HG03097 (cell line): Measurements from ENCODE around the gene LHX8.
"Not testable (repeated sequence)": the region's sequence is repeated elsewhere in the genome, so short reads cannot be mapped to it uniquely, and the experiment has no call there.

Experiments used
- ATAC-seq: cut with Tn5 transposase; IDR thresholded peaks from one replicate; pipeline ENCODE4 v1.9.1; 2021; ENCODE audit not compliant: unreplicated experiment, low FRiP score

LHX8 gene

GRCh38 chr1:75133750-75134646 is at the start of gene LHX8:
Gene LHX8, plus strand, starts transcription at chr1:75134388. Its CDS starts 2,227 bp downstream, at chr1:75136615.
- no peak for ATAC-seq

- no peak for ATAC-seq
These were observed 48.3 kb upstream of the LHX8 start for GRCh38 chr1:75085931-75086330.

- ATAC-seq = no peak
These were observed 46.9 kb upstream of the LHX8 start for GRCh38 chr1:75087278-75087677.

- no peak for ATAC-seq
These were observed 42.0 kb upstream of the LHX8 start for GRCh38 chr1:75092141-75092540.

DNA sequence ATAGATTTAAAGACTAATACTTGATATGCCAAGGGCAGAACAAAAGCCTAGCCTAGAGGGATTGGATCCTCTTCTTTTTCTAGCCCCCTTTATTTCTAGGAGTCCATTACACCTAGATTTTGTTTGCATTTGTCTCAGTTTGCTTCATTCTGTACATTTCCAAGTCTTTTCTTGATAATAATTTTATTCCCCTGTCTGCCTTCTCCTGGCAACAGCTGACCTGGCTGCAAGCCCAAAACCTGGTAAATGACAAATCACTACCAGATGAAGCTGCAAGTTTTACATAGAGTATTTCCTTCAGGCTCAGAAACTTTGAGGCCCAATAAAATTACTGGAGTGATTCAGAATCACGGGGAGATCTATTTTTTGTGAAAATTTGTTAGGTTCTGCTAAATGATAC is 36.5 kb upstream of the LHX8 start:
- no peak for ATAC-seq

DNA sequence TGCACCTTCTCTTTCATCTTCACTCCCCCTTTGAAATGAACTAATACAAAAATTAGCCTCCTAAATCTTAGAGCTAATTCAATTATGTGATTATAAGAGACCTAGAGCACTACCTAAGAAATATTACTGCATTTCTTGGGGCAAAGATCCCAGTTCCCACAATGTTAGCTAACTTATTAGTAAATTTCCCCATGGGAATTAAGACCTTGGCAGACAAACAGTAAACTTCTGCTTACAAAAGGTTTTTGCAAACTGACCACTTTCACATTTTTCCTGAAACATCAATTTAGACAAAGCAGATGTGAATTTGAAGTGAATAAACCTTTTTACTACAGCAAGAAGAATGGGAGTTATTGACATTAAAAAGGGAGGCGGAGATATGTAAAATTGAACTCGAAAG is 34.6 kb upstream of the LHX8 start:
- no peak for ATAC-seq

DNA sequence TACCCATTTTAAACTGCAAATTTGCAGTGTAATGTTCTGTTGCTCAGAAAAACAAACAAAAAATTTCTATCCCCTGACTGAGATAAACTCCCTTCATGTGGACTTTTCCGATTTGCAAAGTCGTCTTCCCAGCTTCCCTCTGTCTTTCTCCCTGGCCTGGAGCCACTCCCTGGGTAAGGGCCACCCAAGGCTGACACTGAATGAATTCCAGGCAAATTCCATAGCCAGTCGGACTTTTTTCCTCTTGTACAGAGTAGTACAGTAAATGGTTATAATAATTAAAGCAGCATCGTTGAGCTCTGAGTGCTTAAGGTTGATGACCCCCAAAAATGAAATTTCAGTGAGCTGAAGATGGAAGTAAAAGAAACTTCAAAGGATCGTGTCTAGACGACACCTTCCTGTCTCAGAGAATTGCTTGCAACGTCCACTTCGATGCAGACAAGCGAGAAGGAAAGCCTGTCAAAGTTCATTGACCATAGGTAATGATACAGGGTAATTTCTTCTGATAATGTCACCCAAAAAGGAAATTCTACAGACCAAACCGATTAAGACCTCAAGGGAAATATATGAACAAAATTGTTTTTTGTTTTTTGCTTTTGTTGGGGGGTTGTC is 33.6 kb upstream of the LHX8 start:
- no peak for ATAC-seq

DNA sequence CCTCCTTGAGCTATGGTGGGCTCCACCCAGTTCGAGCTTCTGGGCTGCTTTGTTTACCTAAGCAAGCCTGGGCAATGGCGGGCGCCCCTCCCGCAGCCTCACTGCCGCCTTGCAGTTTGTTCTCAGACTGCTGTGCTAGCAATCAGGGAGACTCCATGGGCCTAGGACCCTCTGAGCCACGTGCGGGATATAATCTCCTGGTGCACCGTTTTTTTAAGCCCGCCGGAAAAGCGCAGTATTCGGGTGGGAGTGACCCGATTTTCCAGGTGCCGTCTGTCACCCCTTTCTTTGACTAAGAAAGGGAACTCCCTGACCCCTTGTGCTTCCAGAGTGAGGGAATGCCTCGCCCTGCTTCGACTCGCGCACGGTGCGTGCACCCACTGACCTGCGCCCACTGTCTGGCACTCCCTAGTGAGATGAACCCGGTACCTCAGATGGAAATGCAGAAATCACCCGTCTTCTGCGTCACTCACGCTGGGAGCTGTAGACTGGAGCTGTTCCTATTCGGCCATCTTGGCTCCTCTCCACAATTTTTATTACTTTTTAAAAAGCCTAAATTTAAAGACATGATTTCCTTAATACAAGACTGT is 21.7 kb upstream of the LHX8 start:
- not testable (repeated sequence) for ATAC-seq

DNA sequence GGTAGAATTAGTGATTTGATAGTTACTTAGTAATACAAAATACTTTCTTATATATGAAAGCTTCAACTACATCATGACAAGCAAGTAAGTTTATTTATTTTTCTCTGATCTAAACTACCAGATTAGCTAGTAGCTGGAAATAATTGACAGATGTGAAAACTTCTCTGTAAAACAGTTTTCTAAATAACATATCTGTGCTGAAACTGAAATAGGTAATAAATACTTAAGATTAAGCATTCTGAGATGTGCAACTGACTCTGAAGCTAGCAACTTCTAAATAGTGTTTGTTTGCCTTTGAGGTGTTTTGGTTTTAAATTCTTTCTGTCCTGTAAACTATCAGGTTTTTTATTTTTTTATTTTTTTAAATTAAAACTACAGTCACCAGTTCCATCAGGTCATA is 18.5 kb upstream of the LHX8 start:
- peak; percentile 84 for ATAC-seq

- no peak for ATAC-seq
These were observed 10.4 kb upstream of the LHX8 start for GRCh38 chr1:75123756-75124155.

GRCh38 chr1:75124510-75124909 is 9.7 kb upstream of the LHX8 start:
- no peak for ATAC-seq

GRCh38 chr1:75125161-75125726 is 8.9 kb upstream of the LHX8 start:
- no peak for ATAC-seq

DNA sequence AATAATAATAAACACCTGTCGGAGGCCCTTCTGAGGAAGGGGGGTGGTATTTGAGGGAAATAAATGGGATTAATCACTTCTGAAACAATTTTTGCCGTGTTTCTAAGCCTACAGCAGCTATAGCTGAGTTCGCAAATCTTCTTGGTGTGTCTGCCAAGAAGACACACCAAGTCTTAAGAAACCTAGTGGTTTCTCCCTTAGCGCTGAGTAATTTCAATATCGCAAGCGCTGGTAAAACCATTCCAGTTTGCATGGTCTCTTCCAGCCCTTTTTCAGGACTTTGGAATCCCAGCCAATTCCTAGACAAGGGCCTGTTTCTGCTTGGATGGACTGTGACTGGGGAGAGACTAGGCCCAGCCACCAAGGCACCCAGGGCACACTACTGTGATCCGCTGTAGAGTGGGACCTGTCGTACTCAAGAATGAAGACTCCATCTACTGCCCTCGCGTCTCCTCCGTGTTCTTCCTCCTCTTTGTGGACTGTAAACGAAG is 7.5 kb upstream of the LHX8 start:
- ATAC-seq = no peak

- ATAC-seq = no peak
These were observed 6.1 kb upstream of the LHX8 start for GRCh38 chr1:75127916-75128717.

DNA sequence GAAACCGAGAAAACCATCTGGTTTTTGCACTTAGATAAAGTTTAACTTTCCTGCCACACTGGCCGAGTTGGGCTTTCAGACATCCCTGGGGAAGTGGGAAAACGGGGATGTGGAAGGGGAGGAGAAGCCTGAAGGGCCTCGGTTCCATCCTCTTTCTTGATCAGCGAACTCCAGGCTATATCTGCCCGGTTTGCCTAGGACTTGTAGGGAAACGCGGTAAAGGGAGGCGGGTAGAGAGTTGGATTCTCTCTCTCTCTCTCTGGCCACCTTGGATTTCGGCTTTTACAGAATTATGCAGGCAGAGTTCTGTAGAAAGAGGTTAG is 4.6 kb upstream of the LHX8 start:
- ATAC-seq = no peak

DNA sequence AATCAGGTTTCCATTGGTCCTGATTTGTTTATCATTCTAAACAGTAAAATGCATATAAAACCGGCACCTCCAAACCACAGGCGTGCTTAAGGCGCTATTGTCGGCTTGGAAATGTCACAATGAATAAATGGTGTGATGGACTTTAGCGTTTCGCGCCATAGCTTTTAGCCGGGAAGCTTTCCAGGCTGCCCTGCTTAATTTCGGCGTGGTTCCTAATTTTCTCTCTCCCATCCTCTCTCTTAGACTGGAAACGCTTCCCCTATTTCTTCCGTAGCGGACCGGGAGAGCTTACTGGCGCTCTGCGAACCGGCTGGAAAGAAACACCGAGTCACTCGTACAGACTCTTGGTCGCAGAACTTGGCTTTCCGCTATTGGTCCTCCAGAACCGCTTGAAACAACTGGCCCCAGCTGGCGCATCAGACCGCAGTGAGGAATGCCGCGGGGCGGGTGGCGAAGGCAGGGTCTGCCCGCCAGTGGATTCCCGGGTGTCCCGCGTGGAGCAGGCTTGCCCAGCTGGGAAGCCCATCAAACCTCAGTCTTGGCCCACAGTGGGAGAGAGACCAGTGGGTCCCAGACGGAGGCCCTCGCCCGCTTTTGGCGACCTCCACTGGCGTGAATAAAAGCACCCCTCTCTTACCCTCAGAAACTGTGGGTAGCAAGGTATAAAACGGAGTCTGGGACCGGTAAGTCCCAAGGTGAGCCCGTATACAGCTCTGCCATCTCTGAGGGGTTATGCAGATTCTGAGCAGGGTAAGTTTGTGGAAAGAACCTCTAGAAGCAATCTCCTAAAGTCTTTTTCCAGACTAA is 4.0 kb upstream of the LHX8 start:
- ATAC-seq = no peak

GRCh38 chr1:75130865-75131564 is 3.2 kb upstream of the LHX8 start:
- no peak for ATAC-seq

DNA sequence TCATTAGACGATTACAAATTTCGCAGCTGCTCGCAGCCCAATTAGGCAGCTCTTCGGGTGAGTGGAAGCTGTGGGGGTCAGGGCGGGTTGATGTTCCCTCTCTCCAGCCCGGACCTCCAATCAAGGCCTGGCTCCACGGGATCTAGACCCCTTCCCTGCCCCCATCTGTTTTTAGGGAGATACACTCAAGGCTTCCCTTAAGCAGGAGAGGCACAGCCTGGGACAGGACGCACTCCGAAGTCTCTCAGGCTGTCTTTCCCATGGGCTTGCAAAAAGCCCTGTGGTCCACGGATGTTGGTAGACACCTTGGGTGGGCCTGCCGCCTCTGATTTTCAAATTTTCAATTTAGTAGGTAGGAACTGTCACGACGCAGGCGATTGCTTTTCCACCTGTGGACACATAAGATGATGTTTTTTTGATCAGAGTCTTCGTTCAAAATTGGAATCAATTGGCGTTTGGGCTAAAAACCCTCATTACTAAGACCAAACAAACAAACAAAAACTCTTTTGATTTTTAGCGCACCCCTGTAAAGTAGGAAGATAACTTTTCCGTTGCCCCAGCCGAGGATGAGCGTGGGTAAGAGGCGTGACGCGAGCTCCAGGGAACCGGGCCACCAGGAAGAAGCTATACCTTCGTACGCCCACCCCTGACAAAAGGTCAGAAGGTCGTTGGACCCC is 2.5 kb upstream of the LHX8 start:
- ATAC-seq = no peak
